ENCODE measurements around the gene DNAI4. TPM values are rescaled to one million over a fixed set of nuclear protein-coding genes. Genes with fewer than 3 reads are reported as not detected.
A peak's percentile ranks its signal among the peaks of the same experiment; 100 is the strongest.

DNAI4 gene
- total RNA-seq, 2 donors from 2014 or later: 11.4 to 12.8 TPM

DNA sequence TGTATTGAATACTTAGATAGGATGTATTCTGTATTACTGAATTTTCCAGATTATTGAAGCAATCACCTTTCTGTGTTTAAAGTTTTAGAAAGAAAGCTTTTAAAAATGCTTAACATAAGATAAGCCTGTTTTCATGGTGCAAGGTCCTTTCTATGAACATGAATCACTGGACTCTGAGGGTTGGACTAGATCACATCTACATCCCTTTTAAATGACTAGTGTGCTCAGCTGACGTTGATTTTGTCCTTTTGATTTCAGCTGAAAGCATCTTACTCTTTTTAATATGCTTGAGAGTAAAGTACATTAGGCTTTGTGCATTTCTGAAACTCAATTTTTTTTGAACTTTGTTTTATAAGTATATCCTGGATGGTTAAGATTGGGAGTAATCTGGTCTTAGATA lies 16.3 kb upstream of the DNAI4 start:
- no peak overlapping the region for H3K9ac ChIP-seq (ENCODE audit: low read depth in 2 of 2, low read length in 2 of 2)
- no peak overlapping the region for H3K4me3 ChIP-seq
- intact Hi-C loops (cut with DNase I): no loop called here
- peaks cover 4% of the 10 kb centered on the region for H3K4me1 ChIP-seq
- TF ChIP-seq, protein P1, sequence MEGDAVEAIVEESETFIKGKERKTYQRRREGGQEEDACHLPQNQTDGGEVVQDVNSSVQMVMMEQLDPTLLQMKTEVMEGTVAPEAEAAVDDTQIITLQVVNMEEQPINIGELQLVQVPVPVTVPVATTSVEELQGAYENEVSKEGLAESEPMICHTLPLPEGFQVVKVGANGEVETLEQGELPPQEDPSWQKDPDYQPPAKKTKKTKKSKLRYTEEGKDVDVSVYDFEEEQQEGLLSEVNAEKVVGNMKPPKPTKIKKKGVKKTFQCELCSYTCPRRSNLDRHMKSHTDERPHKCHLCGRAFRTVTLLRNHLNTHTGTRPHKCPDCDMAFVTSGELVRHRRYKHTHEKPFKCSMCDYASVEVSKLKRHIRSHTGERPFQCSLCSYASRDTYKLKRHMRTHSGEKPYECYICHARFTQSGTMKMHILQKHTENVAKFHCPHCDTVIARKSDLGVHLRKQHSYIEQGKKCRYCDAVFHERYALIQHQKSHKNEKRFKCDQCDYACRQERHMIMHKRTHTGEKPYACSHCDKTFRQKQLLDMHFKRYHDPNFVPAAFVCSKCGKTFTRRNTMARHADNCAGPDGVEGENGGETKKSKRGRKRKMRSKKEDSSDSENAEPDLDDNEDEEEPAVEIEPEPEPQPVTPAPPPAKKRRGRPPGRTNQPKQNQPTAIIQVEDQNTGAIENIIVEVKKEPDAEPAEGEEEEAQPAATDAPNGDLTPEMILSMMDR (IDR thresholded peaks at IDR 0.05): no peak
- no peaks in the 10 kb centered on the region for H3K27me3 ChIP-seq
- no peak for DNase-seq
- H3K9me3 ChIP-seq: no peaks in the 10 kb centered on the region
- no peaks in the 10 kb centered on the region for H3K36me3 ChIP-seq
- H3K27ac ChIP-seq: no peak overlapping the region

DNA sequence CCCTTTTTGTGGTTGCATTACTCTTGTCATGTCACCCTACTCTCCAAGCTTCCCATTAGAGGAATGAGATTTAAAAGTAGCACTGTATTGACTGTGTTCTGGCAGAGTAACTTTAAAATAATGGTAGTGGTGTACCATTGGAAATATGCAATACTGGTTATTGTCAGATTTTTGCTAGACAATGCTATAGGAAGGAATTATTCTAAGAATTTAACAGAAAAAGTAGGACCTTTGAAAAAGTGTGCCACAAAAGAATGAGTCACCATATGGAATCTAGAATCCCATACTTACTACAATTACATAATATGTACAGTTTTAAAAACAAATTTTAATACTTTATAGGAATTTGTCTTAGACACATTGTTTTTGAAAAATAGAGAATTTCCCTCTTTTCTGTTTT lies 14.0 kb upstream of the DNAI4 start:
- Histone ChIP-seq H3K27ac (no peak overlapping the region), H3K36me3 (no peaks in the 10 kb centered on the region), H3K4me1 (peaks cover 4% of the 10 kb centered on the region), H3K27me3 (no peaks in the 10 kb centered on the region), H3K4me3 (no peak overlapping the region), H3K9me3 (no peaks in the 10 kb centered on the region), H3K9ac (ENCODE audit: low read depth in 2 of 2, low read length in 2 of 2) (no peak overlapping the region)
- TF ChIP-seq, protein P1 (IDR thresholded peaks at IDR 0.05): no peak
- DNase-seq: no peak
- intact Hi-C loops (cut with DNase I): no loop called here

DNA sequence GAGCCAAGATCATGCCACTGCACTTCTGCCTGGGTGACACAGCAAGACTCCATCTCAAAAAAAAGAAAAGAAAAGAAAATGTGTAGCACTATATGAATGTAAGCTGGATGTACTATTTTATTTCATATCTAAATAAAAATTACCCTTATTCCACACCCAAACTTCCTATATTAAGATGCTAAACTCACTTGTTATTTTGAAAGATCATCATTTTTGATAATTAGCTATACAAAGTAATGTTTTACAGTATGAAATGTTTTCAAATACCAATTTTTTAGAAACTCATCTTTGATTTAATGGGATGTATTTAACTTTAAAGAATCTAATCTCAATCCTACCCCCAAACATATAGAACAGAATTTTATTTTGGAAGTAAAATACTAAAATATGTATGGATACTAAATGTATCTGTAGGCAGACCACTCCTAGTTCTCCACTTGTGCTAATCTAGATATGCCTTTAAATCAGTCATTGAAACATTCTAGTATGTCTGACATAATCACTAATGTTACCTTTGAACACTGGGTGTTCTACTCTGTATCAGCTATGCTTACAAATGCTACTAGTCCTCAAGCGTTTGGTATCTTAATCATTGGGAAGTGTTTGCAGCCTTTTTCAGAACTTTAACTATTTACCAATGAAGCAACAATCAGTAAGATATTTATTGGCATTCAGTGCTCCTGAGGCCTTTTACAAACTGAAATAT lies 13.0 kb upstream of the DNAI4 start:
- TF ChIP-seq, protein P1 (IDR thresholded peaks at IDR 0.05): no peak
- H3K9me3 ChIP-seq: no peaks in the 10 kb centered on the region
- H3K27me3 ChIP-seq: no peaks in the 10 kb centered on the region
- peaks cover 4% of the 10 kb centered on the region for H3K4me1 ChIP-seq
- no peak overlapping the region for H3K4me3 ChIP-seq
- no peaks in the 10 kb centered on the region for H3K36me3 ChIP-seq
- no peak overlapping the region for H3K9ac ChIP-seq (ENCODE audit: low read depth in 2 of 2, low read length in 2 of 2)
- intact Hi-C loops (cut with DNase I): no loop called here
- H3K27ac ChIP-seq: no peak overlapping the region
- no peak for DNase-seq

DNA sequence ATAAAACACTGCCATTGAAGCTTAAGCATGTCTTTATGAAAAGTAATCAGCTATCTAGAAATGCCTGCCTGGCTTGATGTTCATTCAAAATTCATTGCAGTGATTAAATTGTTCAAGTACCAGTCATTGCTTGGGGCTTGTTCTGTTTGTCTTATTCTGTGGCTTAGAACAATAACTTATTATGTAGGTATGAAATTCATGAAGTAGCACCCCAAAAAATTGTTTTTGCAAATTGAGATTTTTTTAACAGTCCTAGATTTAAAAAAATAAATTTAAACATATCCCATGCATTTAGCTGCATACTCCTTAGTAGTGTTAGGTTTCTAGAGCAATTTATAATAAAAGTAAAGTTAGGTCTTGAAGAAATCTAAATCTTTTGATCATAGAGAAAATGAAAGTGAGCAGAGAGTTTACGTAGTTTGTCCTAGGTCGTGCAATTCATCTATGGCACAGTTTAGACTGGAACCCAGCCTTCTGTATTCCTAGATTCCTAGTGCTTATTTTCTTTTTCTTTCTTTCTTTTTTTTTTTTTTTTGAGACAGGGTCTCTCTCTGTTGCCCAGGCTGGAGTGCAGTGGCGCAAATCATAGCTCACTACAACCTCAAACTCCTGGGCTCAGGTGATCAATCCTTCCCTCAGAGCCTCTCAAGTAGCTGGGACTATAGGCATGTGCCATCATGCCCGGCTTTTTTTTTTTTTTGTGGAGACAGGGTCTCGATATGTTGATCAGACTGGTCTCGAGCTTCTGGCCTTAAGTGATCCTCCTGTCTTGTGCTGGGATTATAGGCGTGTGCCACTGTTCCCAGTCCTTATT lies 9.4 kb upstream of the DNAI4 start:
- intact Hi-C loops (cut with DNase I): no loop called here
- Histone ChIP-seq H3K4me1 (peaks cover 4% of the 10 kb centered on the region), H3K27ac (no peak overlapping the region), H3K9me3 (no peaks in the 10 kb centered on the region), H3K9ac (ENCODE audit: low read depth in 2 of 2, low read length in 2 of 2) (peak overlapping the region in 1 of 2 donors; percentile 66), H3K27me3 (no peaks in the 10 kb centered on the region), H3K4me3 (peak overlapping the region; percentile 1), H3K36me3 (no peaks in the 10 kb centered on the region)
- no peak for DNase-seq
- TF ChIP-seq, protein P1 (IDR thresholded peaks at IDR 0.05): no peak

DNA sequence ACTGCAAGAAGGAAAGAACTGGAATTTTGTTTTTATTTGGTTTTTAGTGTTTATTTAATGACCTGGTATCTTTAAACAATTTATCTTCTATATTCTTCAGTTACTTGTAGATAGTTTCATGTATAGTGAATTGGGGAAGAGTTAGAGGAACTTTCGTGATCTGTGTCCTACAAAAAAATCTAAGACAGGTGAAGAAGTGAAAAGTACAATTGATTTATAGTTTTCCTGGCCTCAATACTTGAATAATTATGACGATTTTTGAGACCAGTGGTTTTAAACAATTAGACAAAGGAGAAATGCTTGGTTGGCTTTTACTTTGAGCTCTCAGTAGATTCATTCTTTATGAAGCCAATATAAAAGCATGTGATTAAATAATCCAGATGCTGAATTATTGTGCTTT lies 7.6 kb upstream of the DNAI4 start:
- no peaks in the 10 kb centered on the region for H3K27me3 ChIP-seq
- peak overlapping the region; percentile 60 for H3K4me3 ChIP-seq
- no peaks in the 10 kb centered on the region for H3K36me3 ChIP-seq
- H3K27ac ChIP-seq: no peak overlapping the region
- DNase-seq: no peak
- no peaks in the 10 kb centered on the region for H3K4me1 ChIP-seq
- TF ChIP-seq, protein P1 (IDR thresholded peaks at IDR 0.05): no peak
- intact Hi-C loops (cut with DNase I): no loop called here
- H3K9ac ChIP-seq (ENCODE audit: low read depth in 2 of 2, low read length in 2 of 2): peak overlapping the region in 1 of 2 donors; percentile 31
- no peaks in the 10 kb centered on the region for H3K9me3 ChIP-seq
